IPS-20b (cell line): Measurements from ENCODE around the gene MT1H.

Source experiments
- H3K27ac ChIP-seq: one replicate; pipeline ENCODE4 v1.5.1; 2013; ENCODE audit warnings: low read length
- H3K27me3 ChIP-seq: 2 replicates; pipeline ENCODE4 v1.6.1; 2013; ENCODE audit warnings: mild to moderate bottlenecking, low read length, inconsistent platforms; ENCODE audit not compliant: insufficient read depth
- H3K36me3 ChIP-seq: 2 replicates; pipeline ENCODE4 v1.6.1; 2013; ENCODE audit warnings: low read depth, mild to moderate bottlenecking, inconsistent platforms, low read length, moderate library complexity; ENCODE audit not compliant: insufficient read depth
- H3K4me1 ChIP-seq: 2 replicates; pipeline ENCODE4 v1.6.1; 2013; ENCODE audit warnings: mild to moderate bottlenecking, control low read depth, inconsistent platforms, low read length, moderate library complexity; ENCODE audit not compliant: insufficient read depth
- H3K4me3 ChIP-seq: 2 replicates; pipeline ENCODE4 v1.5.1; 2013; ENCODE audit warnings: mild to moderate bottlenecking, low read length, inconsistent platforms
- H3K9ac ChIP-seq: 2 replicates; pipeline ENCODE4 v1.6.1; 2013; ENCODE audit warnings: low read depth, mild to moderate bottlenecking, inconsistent platforms, low read length, moderate library complexity
- H3K9me3 ChIP-seq: 2 replicates; pipeline ENCODE4 v1.6.1; 2013; ENCODE audit warnings: mild to moderate bottlenecking, low read depth, low read length, inconsistent platforms; ENCODE audit not compliant: insufficient read depth

Gene MT1H

DNA sequence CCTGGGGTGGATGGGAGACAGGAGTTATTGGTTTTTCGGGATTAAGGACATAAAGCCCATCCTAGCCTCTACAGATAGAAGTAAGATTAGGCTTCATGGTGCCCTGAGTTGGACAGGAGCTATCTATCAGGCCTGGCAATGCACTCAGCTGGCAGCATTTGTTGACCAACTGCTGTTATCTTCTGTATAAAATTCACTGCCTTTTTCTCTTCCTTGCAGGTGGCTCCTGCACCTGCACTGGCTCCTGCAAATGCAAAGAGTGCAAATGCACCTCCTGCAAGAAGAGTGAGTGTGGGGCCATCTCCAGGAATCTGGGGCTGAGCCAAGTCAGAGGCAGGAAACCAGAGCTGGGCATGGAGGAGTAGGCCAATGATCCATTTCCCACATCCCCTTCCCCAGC, 30.6 kb upstream of the MT1H start:
- H3K4me1 ChIP-seq: peaks cover 7% of the 10 kb centered on the region; the same call in 1 of the 2 replicates
- H3K9ac ChIP-seq: no peak overlapping the region
- no peaks in the 10 kb centered on the region; the same call in 1 of the 2 replicates for H3K9me3 ChIP-seq
- H3K27me3 ChIP-seq: peaks cover 100% of the 10 kb centered on the region
- H3K36me3 ChIP-seq: no peaks in the 10 kb centered on the region
- H3K27ac ChIP-seq: no peak overlapping the region
- no peak overlapping the region for H3K4me3 ChIP-seq

DNA sequence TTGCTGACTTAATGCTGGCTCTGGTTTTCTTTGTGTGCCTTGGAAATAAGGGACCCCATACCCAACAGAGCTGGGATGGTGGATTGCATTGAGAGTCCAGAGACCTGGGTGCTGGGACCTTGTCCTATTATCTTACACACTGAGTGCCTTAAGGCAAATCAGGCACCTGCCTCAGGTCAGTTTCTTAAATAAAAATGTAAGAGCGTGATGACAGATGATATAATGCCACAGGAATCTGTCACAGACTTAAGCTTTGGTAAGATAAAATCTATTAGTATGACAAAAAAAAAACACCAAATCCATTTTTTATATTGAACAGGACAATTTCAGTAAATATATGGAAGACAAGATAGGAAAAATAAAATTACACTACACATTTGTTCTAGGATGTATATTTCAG, 29.5 kb upstream of the MT1H start:
- peaks cover 100% of the 10 kb centered on the region for H3K27me3 ChIP-seq

DNA sequence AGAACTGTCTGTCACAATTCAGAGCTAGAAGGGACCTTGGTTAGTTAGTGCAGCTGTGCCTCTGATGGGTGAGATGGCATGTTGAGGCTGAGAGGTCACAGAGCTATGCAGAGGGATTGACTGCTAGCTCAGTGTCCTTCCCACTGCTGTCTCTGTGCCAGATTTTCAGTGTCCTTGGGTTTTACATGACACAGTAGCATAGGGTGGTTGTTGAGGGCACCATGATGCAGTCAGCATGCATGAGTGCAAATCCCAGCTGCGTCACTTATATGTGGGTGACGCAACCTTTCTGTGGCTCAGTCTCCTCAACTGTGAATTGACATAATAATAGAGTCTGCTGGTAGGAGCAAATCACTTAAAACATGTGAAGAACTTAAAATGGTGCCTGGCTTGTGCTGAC, 28.4 kb upstream of the MT1H start:
- no peaks in the 10 kb centered on the region; the same call in 1 of the 2 replicates for H3K9me3 ChIP-seq
- no peak overlapping the region for H3K4me3 ChIP-seq
- peaks cover 100% of the 10 kb centered on the region for H3K27me3 ChIP-seq
- no peaks in the 10 kb centered on the region for H3K36me3 ChIP-seq
- H3K9ac ChIP-seq: no peak overlapping the region
- peaks cover 4% of the 10 kb centered on the region; the same call in 1 of the 2 replicates for H3K4me1 ChIP-seq
- no peak overlapping the region for H3K27ac ChIP-seq

More for the DNA sequence above, 29.5 kb upstream of the MT1H start:
- H3K9me3 ChIP-seq: no peaks in the 10 kb centered on the region; the same call in 1 of the 2 replicates
- H3K4me3 ChIP-seq: no peak overlapping the region
- H3K36me3 ChIP-seq: no peaks in the 10 kb centered on the region
- H3K9ac ChIP-seq: no peak overlapping the region
- peaks cover 4% of the 10 kb centered on the region; the same call in 1 of the 2 replicates for H3K4me1 ChIP-seq
- H3K27ac ChIP-seq: no peak overlapping the region

DNA sequence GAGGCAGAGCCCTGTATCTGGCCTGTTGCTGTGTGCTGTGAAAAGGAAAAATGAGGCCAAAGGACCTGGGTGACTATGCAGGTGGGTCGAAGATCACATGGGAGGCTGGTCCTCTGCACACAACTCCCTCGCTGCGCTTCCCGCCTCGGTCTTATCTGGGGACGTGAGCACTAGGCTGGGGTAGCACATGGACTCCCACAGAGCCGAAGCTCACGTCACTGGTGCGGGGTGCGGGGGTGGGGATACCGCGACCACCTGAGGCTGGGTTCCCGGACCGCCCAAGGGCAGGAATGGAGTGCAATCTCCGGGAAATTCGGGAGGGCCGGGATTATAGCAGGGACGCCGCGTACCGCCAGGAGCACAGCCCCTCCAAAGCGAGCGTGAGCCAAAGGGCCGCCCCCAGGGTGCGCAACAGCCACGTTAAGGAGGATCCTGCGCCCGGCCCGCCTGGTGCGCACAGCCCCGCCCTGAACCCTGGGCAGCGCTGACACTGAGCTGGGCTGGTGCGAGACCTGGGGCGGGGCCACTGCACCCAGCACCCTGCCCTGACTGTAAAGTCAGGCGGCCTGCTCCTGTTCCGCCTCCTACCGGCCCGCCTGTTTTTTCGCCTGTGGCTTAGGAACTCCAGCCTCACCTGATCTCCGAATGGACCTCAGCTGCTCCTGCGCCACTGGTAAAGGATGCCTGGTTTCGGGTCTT, 26.4 kb upstream of the MT1H start:
- H3K36me3 ChIP-seq: no peaks in the 10 kb centered on the region
- no peak overlapping the region for H3K27ac ChIP-seq
- peak overlapping the region; percentile 54 for H3K4me3 ChIP-seq
- H3K9me3 ChIP-seq: no peaks in the 10 kb centered on the region; the same call in 1 of the 2 replicates
- peaks cover 4% of the 10 kb centered on the region; the same call in 1 of the 2 replicates for H3K4me1 ChIP-seq
- H3K9ac ChIP-seq: no peak overlapping the region
- H3K27me3 ChIP-seq: peaks cover 100% of the 10 kb centered on the region

DNA sequence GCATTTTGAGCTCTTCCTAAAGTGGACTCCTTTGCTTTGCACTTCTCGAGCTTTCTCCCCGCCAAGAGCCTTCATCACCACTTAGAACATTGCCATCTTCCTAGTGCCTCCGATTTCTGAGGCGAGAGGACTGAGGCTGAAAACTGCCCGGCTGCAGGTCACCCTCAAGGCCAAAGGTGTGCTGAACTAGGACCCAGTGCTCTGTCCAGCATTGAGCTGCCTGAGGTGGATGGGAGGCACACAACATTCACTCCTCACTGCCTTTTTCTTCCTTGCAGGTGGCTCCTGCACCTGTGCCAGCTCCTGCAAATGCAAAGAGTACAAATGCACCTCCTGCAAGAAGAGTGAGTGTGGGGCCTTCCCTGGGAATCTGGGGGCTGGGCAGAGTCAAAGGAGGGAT, 25.8 kb upstream of the MT1H start:
- H3K9ac ChIP-seq: no peak overlapping the region
- no peaks in the 10 kb centered on the region for H3K36me3 ChIP-seq
- no peak overlapping the region for H3K27ac ChIP-seq
- peaks cover 4% of the 10 kb centered on the region; the same call in 1 of the 2 replicates for H3K4me1 ChIP-seq
- H3K4me3 ChIP-seq: peak overlapping the region; percentile 54
- peaks cover 100% of the 10 kb centered on the region for H3K27me3 ChIP-seq
- no peaks in the 10 kb centered on the region; the same call in 1 of the 2 replicates for H3K9me3 ChIP-seq

DNA sequence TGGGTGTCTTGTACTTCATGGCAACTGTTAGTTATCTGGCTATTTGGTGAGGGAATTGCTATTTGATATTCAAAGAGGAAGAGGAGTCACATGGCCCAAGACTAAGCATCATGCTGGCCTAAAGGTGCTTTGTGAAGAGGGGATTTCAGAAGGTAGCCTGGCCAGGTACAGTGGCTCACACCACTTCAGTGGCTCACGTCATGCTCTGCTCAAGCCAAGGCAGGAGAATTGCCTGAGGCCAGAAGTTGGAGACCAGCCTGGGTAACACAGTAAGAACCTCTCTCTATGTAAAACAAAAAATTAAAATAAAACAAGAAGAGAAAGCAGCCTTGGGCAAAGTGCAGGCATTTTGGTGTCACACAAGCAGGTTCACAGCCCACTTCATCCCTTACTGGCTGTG, 24.3 kb upstream of the MT1H start:
- Histone ChIP-seq H3K27me3 (peaks cover 100% of the 10 kb centered on the region), H3K27ac (no peak overlapping the region), H3K4me3 (no peak overlapping the region), H3K9me3 (no peaks in the 10 kb centered on the region), H3K9ac (no peak overlapping the region), H3K4me1 (peaks cover 4% of the 10 kb centered on the region; the same call in 1 of the 2 replicates), H3K36me3 (no peaks in the 10 kb centered on the region)

DNA sequence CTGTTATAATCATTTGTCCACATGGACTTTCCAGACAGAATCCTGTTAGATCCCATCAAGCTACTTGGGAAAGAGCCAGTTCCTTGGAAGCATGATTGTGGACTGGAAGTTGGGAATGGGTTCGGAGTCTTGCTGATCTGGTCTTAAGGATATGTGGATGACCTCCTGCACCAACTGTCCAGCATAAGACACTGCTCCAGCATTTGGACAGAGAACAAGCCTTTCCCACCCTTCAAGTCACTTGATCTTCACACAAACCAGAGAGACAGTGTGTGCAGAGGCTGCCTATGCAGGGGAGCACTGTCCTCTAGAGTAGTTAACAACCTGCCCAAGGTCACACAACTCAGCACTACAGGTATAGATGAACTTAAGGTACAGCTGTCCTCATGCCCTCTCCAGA, 23.8 kb upstream of the MT1H start:
- Histone ChIP-seq H3K27ac (no peak overlapping the region), H3K9me3 (no peaks in the 10 kb centered on the region), H3K27me3 (peaks cover 100% of the 10 kb centered on the region), H3K4me1 (peaks cover 4% of the 10 kb centered on the region; the same call in 1 of the 2 replicates), H3K36me3 (no peaks in the 10 kb centered on the region), H3K9ac (no peak overlapping the region), H3K4me3 (no peak overlapping the region)

DNA sequence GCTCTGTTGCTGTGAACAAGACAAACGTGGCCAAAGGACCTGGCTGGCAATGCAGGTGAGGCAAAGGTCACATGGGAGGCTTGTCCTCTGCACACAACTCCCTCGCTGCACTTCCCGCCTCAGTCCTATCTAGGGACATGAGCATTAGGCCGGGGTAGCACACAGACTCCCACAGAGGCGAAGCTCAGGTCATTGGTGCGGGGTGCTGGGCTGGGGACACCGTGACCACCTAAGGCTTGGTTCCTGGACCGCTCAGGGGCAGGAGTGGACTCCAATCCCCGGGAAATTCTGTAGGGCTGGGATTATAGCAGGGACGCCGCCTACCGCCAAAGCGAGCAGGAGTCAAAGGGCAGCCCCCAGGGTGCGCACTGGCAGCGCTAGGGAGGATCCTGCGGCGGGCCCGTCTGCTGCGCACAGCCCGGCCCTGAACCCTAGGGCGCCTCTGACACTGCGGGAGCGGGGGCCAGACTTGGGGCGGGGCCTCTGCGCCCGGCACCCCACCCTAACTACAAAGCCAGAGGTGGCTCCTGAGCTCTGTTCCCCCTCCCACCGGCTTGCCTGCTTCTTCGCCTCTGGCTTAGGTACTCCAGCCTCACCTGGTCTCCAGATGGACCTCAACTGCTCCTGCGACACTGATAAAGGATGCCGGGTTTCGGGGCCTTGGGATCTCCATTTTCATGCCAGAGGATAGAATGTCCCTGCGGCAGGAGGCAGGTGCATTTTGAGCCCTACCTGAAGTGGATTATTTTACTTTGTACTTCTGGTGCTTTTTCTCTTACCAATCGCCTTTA, 21.8 kb upstream of the MT1H start:
- Histone ChIP-seq H3K27ac (no peak overlapping the region), H3K9ac (no peak overlapping the region), H3K27me3 (peaks cover 100% of the 10 kb centered on the region), H3K4me3 (peak overlapping the region; percentile 41; the same call in 1 of the 2 replicates), H3K4me1 (peaks cover 4% of the 10 kb centered on the region; the same call in 1 of the 2 replicates), H3K9me3 (no peaks in the 10 kb centered on the region), H3K36me3 (no peaks in the 10 kb centered on the region)

DNA sequence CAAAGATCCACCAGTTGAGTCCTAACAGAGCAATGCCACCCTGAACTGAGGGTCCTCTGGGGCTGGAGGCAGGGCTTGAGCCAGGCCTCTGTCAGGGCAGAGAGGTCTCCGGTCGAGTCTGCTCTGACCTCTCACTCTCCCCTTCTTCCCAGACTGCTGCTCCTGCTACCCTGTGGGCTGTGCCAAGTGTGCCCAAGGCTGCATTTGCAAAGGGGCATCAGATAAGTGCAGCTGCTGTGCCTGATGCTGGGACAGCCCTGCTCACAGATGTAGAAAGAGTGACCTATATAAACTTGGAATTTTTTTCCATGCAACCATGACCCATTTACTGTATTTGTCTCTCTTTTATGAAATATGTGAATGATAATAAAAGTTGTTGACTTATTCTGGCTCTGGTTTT, 20.3 kb upstream of the MT1H start:
- Histone ChIP-seq H3K4me1 (no peaks in the 10 kb centered on the region), H3K4me3 (no peak overlapping the region), H3K9ac (no peak overlapping the region), H3K9me3 (no peaks in the 10 kb centered on the region), H3K36me3 (no peaks in the 10 kb centered on the region), H3K27ac (no peak overlapping the region), H3K27me3 (peaks cover 93% of the 10 kb centered on the region)

DNA sequence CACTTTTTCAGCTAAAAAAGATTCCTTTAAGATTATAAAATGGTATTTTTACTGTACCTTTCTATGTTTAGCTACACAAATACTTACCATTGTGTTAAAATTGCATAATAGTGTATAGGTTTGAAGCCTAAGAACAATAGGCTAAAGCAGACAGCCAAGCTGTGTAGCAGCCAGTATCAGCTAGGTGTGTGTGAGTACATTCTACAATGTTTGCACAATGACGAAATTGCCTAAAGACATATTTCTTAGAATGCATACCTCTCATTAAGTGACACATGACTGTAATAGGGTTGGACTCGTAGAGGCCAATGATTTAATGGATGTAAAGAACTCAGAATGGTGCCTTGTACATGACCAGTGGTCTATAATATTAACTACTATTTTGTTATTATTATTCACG, 19.8 kb upstream of the MT1H start:
- Histone ChIP-seq H3K9ac (no peak overlapping the region), H3K27me3 (peaks cover 90% of the 10 kb centered on the region), H3K4me3 (no peak overlapping the region), H3K27ac (no peak overlapping the region), H3K36me3 (no peaks in the 10 kb centered on the region), H3K9me3 (no peaks in the 10 kb centered on the region), H3K4me1 (no peaks in the 10 kb centered on the region)

DNA sequence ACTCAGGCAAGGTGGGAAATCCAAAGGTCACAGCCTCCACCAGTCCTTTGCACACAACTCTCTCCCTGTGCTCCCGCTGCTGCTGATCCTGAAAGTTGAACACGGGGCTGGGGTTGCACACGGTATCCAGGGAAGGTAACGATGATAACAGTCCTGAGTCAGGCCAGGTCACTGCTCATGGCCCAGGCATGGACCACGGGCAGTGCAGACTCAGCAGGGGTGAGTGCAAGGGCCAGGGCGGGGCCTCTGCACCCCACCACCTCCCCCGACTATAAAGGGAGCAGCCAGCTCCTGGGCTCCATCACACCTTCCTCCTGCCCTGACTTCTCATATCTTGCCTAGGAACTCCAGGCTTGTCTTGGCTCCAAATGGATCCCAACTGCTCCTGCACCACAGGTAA, 18.0 kb upstream of the MT1H start, which contains the start of gene MT1B:
Gene MT1B (plus strand): TSS at position 301 of the 400 bp plus-strand sequence. CDS start 68 bp downstream, at position 369.
- Histone ChIP-seq H3K4me3 (no peak within 1 kb of the TSS), H3K27ac (no peak within 1 kb of the TSS), H3K36me3 (no peaks in the 10 kb centered on the region), H3K4me1 (no peaks in the 10 kb centered on the region), H3K27me3 (peaks cover 90% of the 10 kb centered on the region), H3K9me3 (no peaks in the 10 kb centered on the region), H3K9ac (no peak within 1 kb of the TSS)
